Stimulated activated CD4-positive, alpha-beta T cell treated with anti-CD3 and anti-CD28 coated beads, Interleukin-4, amount 100 ng/mL, for 1 hour (primary cell): Measurements from ENCODE around the gene ITGB1.
"Not testable (repeated sequence)": the region's sequence is repeated elsewhere in the genome, so short reads cannot be mapped to it uniquely, and the experiment has no call there.

Source experiments
- DNase-seq: peaks from one replicate; pipeline ENCODE4 v3.0.0-alpha.2; 2020

ITGB1 gene

DNA sequence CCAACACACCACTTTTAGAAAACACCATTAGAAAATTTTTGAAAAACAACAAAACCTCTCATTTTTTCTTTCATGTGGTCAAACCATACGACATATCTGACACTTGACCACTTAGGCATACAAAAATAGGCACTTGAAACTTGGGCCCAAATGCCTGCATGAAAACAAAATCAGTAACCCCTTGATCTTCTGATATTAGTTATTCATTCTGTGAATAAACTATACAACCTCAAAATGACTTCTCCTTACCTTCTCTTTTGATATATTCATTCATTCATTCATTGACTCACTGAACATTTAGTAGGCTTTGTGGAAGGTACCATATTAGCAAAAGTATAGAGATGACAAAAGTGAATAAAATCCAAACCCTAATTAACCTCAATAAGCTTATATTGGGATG is 26.4 kb downstream of the ITGB1 start:
- DNase-seq, result no peak

DNA sequence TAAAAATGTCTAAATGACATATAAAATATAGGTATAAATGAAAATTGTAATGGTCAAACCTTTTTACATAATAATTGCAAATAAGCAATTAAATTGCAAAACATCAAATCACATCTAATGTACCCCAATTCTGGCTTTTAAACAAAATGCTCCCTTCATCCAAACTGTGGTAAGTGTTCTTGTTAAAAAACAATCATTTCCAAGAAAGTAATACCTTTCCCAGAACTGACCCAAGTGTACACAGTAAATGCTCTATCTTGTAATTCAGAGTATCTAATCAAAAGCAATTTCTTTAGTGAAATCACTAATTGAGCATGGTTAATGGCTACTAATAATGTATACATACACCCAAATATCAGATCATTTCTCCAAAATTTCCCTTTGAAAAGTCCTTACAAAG is 28.0 kb downstream of the ITGB1 start:
- no peak for DNase-seq

DNA sequence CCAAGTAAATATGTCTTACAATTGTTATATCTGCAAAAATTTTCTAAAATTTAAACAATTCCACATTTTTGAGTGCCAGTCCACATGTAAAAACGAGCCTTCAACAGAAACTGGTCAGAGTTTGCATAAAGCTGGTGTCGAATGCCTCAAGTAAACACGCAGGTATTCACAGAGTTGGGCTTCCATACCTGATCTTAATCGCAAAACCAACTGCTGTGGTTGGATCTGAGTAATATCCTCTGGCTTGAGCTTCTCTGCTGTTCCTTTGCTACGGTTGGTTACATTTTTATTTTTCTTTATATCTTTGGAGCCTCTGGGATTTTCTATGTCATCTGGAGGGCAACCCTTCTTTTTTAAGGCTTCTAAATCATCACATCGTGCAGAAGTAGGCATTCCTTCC is 28.4 kb downstream of the ITGB1 start:
- DNase-seq, result no peak

- DNase-seq, result no peak
Measured at GRCh38 chr10:32927750-32928149, 30.3 kb downstream of the ITGB1 start.

GRCh38 chr10:32923849-32924248 is 34.2 kb downstream of the ITGB1 start:
- no peak for DNase-seq

DNA sequence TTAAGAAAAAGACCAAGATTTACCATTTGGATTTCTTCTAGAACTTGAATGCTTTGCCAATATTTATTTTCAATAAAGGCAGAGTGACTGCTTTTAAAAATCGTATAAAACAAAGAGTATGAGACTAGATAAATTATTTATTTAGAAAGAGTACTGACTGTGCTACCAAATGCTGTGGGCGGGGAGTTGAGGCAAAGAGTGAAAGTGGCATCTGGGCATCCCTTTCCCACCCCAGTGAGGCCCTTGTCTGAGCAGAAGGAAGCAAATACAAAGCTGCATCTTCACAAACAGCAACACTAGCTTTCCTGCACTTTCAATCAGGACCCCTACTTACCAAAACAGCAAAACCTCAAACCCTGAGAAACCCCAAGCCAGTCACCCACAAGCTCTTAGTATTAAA is 34.9 kb downstream of the ITGB1 start:
- DNase-seq, result no peak

DNA sequence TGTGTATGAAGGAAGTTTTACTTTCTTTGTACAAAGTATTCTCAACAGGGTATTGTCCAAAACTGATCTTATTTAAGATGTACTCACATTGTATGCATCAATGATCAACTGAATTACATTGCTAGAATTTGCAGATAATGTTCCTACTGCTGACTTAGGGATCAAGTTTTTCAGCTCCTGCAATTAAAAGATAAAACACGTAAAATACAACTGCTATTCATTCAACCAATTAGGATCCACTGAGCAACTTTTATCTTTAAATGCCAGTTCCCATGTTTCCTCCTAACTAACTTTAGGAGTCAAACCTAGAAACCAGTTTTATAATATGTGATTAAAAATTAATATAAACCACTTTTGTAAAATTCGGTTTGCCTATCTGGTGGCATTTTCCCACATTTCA is 35.9 kb downstream of the ITGB1 start:
- DNase-seq, result no peak

- DNase-seq, result not testable (repeated sequence)
Measured at GRCh38 chr10:32917817-32918216, 40.2 kb downstream of the ITGB1 start.

GRCh38 chr10:32911285-32912016 is 46.6 kb downstream of the ITGB1 start:
- no peak for DNase-seq

- not testable (repeated sequence) for DNase-seq
Measured at GRCh38 chr10:32909970-32910369, 48.1 kb downstream of the ITGB1 start.

GRCh38 chr10:32909456-32909855 is 48.6 kb downstream of the ITGB1 start:
- no peak for DNase-seq

DNA sequence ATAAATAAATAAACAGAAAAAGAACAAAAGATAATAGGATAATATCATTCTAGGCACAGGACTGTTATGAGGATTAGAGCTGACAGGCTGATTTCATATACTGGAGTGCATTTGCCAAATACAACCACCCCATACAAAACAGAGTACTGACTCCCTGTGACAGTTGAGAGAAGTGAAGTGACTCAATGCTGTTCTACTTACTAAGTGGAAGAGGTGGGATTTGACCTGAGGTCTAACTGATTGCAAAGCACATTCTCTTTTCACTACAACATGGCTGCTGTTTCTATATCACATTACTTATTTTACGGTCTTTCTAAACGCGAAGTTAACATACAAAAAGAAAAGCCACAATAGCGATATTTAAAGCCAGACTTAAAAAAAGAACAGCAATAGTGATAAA is 51.4 kb downstream of the ITGB1 start:
- DNase-seq, result no peak

DNA sequence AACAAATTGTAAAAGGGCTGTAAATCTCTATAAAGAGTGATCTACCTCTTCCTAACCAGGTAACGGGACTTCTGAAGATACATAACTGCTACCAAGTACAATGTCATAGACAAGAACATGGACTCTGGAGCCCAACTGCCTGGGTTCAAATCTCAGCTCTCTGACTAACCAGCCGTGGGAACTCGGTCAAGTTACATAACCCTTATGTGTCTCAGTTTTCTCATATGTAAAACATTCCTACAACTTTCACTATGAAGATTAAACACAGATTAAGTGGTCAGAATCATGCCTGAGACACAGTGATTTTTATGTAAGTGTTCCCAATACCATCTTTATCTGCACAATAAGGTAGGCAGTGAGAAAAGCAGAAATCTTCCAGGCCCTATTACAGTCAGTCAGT is 52.6 kb downstream of the ITGB1 start:
- DNase-seq, result no peak

DNA sequence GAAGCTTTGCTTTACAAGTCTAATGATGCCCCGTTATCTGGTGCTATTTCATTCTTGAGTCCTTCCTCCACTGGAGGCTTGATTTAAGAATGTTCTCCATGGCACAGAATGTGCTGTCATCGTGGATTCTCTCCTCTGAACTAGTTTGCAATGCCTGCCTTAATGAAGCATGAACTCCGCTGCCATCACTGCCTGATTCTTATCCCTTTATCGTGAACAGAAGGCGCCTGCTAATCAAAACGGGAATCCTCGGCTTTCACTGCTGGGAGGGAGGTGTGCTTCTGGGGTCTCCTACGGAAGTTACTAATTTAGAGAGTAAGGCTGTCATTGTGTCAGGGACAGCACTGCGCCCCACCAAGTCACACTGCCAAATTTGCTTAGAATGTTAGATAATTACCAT is 56.2 kb downstream of the ITGB1 start:
- no peak for DNase-seq

DNA sequence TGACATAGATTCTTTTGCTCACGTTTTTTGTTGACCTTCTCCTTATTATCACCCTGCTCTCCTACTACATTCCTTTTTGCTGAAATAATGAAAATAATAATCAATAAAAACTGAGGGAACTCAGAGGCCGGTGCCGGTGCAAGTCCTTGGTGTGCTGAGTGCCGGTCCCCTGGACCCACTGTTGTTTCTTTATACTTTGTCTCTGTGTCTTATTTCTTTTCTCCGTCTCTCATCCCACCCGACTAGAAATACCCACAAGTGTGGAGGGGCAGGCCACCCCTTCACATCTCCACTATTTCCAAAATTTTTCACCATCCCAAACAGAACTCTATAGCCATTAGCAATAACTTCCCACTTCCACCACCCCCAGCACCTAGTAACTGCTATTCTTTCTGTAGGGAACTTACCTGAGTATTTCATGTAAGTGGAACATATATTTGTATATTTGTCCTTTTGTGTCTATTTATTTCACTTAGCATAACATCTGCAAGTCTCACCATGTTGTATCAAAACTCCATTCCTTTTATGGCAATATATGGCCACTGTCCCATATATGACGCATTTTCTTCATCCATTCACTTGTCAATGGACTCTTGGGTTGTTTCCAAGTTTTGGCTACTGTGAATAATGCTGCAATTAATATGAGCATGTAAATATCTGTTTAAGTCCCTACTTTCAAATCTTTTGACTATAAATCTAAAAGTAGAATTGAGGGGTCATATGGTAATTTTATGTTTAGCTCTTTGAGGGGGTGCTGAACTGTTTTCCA is 62.6 kb downstream of the ITGB1 start:
- not testable (repeated sequence) for DNase-seq

DNA sequence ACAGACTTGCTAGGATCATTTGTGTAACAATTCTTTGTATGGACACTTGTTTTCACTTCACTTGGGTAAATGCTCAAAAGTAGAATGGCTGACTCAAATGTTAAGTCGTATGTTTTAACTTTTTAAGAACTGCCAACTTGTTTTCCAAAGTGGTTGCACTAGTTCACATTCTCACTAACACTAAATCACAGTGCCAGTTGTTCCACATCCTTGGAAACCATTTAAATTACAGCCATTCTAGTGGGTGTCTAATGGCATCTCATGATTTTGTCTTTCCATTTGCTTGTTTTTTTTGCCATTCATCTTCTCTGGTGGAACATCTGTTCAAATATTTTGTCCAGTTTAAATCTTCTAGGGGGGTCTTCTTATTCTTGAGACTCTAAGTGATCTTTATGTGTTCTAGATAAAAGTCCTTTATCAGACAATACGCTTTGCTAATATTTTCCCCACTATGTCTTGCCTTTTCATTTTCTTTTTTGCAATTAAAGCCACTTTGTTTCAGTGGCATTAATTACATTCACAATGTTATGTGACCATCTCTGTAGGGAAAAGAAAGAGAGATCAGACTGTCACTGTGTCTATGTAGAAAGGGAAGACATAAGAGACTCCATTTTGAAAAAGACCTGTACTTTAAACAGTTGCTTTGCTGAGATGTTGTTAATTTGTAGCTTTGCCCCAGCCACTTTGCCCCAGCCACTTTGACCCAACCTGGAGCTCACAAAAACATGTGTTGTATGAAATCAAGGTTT is 63.9 kb downstream of the ITGB1 start:
- DNase-seq, result no peak

DNA sequence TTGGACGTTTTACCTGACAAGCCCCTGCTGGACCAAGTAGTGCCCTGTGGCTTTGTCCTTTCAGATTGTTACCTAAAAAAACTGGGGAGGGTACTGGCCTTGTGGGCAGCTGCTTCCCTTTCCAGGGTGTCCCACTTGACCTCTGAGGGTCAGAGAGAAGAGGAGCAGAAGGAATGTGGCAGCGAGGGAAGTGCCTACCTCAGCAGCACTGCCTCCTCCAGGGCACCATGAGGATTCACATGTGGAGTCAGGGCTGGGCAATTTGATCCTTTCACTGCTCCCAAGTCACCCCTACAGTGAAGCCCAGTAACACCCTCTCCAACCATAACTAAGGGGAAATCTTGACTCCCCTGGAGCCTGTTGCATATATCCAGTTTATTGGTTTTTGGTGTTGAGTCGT is 64.6 kb downstream of the ITGB1 start:
- DNase-seq, result no peak

GRCh38 chr10:32891261-32891660 is 66.8 kb downstream of the ITGB1 start:
- no peak for DNase-seq

- no peak for DNase-seq
Measured at GRCh38 chr10:32890444-32890843, 67.6 kb downstream of the ITGB1 start.

- no peak for DNase-seq
Measured at GRCh38 chr10:32889631-32890212, 68.3 kb downstream of the ITGB1 start.

DNA sequence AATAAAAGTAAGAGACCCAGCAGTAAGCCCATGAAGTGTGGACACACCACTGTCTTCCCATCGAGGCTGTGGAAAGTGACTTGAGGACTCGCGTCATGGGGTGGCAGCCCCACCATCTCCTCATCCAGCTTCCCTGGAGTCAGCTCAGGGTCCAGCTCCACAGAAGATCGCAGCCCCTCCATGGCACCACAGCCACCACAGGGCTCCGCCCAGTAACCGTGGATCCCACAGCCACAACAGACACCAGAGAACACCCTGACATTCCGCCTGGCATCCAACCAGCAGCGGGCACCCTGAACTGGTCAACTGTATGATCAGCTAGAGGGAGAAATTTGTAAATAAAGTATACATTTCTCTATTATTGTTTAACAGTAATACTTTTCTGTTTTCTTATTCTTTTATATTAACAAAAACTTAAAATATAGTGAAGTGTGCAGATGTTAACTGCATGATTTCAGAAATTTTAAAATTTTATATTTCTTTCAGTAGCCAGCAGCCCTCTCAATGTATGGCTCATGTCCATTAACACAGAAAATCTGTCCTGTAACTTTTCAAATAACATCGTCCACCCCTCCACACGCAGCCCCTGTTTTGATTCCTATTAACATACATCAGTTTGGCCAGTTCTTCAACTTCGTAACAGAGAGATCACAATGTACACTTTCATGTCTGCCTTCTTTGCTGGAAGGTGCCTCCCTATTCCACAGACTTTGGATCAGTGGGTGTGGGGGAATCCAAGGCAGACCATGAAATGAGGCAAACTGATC is 69.7 kb downstream of the ITGB1 start:
- no peak for DNase-seq

DNA sequence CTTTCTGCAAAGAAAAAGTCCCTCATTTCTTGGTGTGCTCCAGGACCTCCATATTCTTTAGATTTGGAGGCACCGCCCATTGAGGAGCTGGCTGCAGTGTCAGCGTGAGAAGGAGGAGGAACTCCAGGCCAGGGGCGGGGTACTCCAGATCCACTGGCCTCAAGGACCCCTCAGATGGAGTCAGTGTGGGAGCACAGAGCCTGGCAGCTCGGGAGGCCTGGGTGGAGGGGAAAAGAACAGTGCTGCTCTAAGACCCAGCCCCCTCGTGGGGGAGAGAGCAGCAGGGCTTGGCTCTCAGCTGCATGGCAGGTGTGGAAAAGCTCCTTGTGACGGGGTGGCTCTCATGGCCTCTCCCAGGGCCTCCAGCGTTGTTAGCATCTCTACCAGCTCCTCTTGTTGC is 70.5 kb downstream of the ITGB1 start:
- DNase-seq, result no peak

DNA sequence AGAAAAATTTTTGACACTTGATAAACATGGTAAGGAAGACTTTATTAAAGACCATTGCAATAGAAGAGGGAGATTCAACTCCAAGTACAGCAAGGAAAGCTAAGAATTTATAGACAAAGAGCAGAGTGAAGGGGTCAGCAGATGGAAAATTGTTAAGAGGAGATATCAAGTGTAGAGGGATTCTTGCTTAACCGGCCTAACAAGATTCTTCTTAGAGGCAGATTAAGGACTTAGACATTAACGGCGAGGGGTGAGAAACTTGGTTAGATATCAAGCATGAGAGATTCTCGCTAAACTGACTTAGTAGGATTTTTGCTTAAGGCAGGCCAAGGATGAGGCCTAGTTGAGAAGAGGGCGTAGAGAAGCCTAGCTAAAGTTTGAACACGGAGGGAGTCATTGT is 76.0 kb downstream of the ITGB1 start:
- no peak for DNase-seq
